Lung (tissue), 13 donors: ENCODE data around the gene LRRC25. TPM values are rescaled to one million over a fixed set of nuclear protein-coding genes. Genes with fewer than 3 reads are reported as not detected.

Experiments used
- ATAC-seq: fragments of 200-7000 bp; cut with Tn5 transposase; one replicate; pipeline ENCODE4 v1.9.1; 2020; ENCODE audit warnings: moderate number of reproducible peaks; ENCODE audit not compliant: insufficient read depth, low FRiP score
- DNase-seq, 3 donors: peaks; one replicate each; pipeline ENCODE4 v3.0.0-alpha.2; 2013 to 2017
- H3K27ac ChIP-seq, 2 donors: one replicate each; pipeline ENCODE4 v1.5.1; 2013; ENCODE audit warnings: mild to moderate bottlenecking in 2 of 2, moderate library complexity in 2 of 2, control low read depth in 1 of 2, inconsistent platforms in 1 of 2, low read depth in 1 of 2, low read length in 1 of 2
- H3K27me3 ChIP-seq, 3 donors: one replicate each; pipeline ENCODE4 v1.5.1; 2013; ENCODE audit warnings: low read length in 2 of 3; ENCODE audit not compliant: control insufficient read depth in 3 of 3, insufficient read depth in 3 of 3
- H3K36me3 ChIP-seq, 4 donors: one replicate each; pipeline ENCODE4 v1.5.1; 2013; ENCODE audit warnings: low read length in 4 of 4, mild to moderate bottlenecking in 1 of 4, moderate library complexity in 1 of 4; ENCODE audit not compliant: control insufficient read depth in 4 of 4, insufficient read depth in 4 of 4
- H3K4me1 ChIP-seq, 5 donors: one replicate each; pipeline ENCODE4 v1.5.1; 2013; ENCODE audit warnings: low read length in 5 of 5, mild to moderate bottlenecking in 2 of 5, moderate library complexity in 1 of 5; ENCODE audit not compliant: control insufficient read depth in 5 of 5, insufficient read depth in 5 of 5
- H3K4me3 ChIP-seq: one replicate; pipeline ENCODE4 v1.5.1; 2013; ENCODE audit warnings: mild to moderate bottlenecking, control low read depth, moderate library complexity
- H3K9ac ChIP-seq, 2 donors: one replicate each; pipeline ENCODE4 v1.5.1; 2013; ENCODE audit warnings: low read length in 2 of 2, control low read depth in 1 of 2; ENCODE audit not compliant: insufficient read depth in 1 of 2
- H3K9me3 ChIP-seq, 4 donors: one replicate each; pipeline ENCODE4 v1.5.1; 2013; ENCODE audit warnings: low read length in 3 of 4, mild to moderate bottlenecking in 1 of 4, moderate library complexity in 1 of 4; ENCODE audit not compliant: control insufficient read depth in 4 of 4, insufficient read depth in 3 of 4
- CTCF ChIP-seq: IDR thresholded peaks from 2 replicates; pipeline ENCODE4 v1.5.1; 2012; ENCODE audit warnings: mild to moderate bottlenecking; ENCODE audit errors: control extremely low read depth, extremely low read depth
- WGBS, 2 donors: extraction: QIAGEN DNeasy Blood & Tissue Kit; methylation state at CpG; one replicate each; pipeline ENCODE4 v1.1.7; 2013; 5-methylcytosine and 5-hydroxymethylcytosine counted together
- polyA plus RNA-seq, 2 donors: library from polyadenylated mRNA; stranded (reverse); fragments of 200-250 nt; gene quantifications; one replicate each; pipeline ENCODE4 v1.2.1, GENCODE V29; 2013
- small RNA-seq: library from RNA; depleted of rRNA; stranded (forward); fragments of <200 nt; gene quantifications from one replicate; pipeline ENCODE3, GENCODE V24; 2014; ENCODE audit warnings: low replicate concordance
- total RNA-seq, 2 donors: library from RNA; depleted of rRNA in 1 of 2; stranded (reverse); fragments of >200 nt in 1 of 2; gene quantifications; one replicate each; pipeline ENCODE4 v1.2.1, GENCODE V29; 2014 to 2021
- donor health status: control.
- donor health status: control.
- donor health status: Bipolar disorder and iron deficiency.
- donor health status: healthy.
- donor health status: DM: yes; HTN: yes; CAD: no.

LRRC25 gene
- total and polyA plus RNA-seq, 4 donors = 8.5 to 119 (median 27.0) TPM

- H3K4me1 ChIP-seq = peaks cover 0 to 22% (median 2%) of the 10 kb centered on the region in 5 donors
- 66 to 84% methylated on average over 8 of the region's 8 CpGs for WGBS, 2 donors
These were observed 55.3 kb downstream of the LRRC25 start for GRCh38 chr19:18342090-18342632.

More at GRCh38 chr19:18342090-18342632, 55.3 kb downstream of the LRRC25 start:
- H3K27me3 ChIP-seq = no peaks in the 10 kb centered on the region
- DNase-seq = no peak
- TF ChIP-seq CTCF = no peak
- H3K9ac ChIP-seq = no peak overlapping the region
- H3K27ac ChIP-seq = no peak overlapping the region
- no peaks in the 10 kb centered on the region for H3K9me3 ChIP-seq
- no peak overlapping the region for H3K4me3 ChIP-seq
- H3K36me3 ChIP-seq = peaks cover 0 to 3% (median 0%) of the 10 kb centered on the region in 4 donors
- ATAC-seq = no peak

Small RNA genes within 50 kb of the gene (small RNA-seq; reads per million reads assigned to genes)
- gene MIR3189 = not detected

Other genes starting within 250 kb of the LRRC25 start
- 10 to 100 TPM; 22.3 to 36.2 TPM for gene PIK3R2, start 244.5 kb downstream of the LRRC25 start, total RNA-seq
- 10 to 100 TPM in 1 of 2 donors, 1 to 10 TPM in 1; 7.0 to 18.4 TPM for gene PIK3R2, start 244.5 kb downstream of the LRRC25 start, polyA plus RNA-seq
- gene IFI30, start 223.8 kb downstream of the LRRC25 start, total RNA-seq = 100 to 1,000 TPM; 205 to 612 TPM
- 1,000 to 10,000 TPM in 1 of 2 donors, 100 to 1,000 TPM in 1; 440 to 1,883 TPM for gene IFI30, start 223.8 kb downstream of the LRRC25 start, polyA plus RNA-seq
- 10 to 100 TPM in 1 of 2 donors, 1 to 10 TPM in 1; 3.2 to 13.7 TPM for gene MPV17L2, start 204.4 kb downstream of the LRRC25 start, total RNA-seq
- gene MPV17L2, start 204.4 kb downstream of the LRRC25 start, polyA plus RNA-seq = 10 to 100 TPM; 22.7 to 28.0 TPM
- gene RAB3A, start 193.6 kb downstream of the LRRC25 start, total RNA-seq = 1 to 10 TPM; 3.1 to 6.7 TPM
- 1 to 10 TPM; 1.1 to 1.5 TPM for gene RAB3A, start 193.6 kb downstream of the LRRC25 start, polyA plus RNA-seq
- gene PDE4C, start 171.2 kb downstream of the LRRC25 start, total RNA-seq = 10 to 100 TPM in 1 of 2 donors, 1 to 10 TPM in 1; 3.6 to 32.4 TPM
- 1 to 10 TPM in 1 of 2 donors, under 1 TPM in 1; 0.32 to 4.8 TPM for gene PDE4C, start 171.2 kb downstream of the LRRC25 start, polyA plus RNA-seq
- 1 to 10 TPM; 1.3 to 5.5 TPM for gene IQCN, start 123.2 kb downstream of the LRRC25 start, total RNA-seq
- gene IQCN, start 123.2 kb downstream of the LRRC25 start, polyA plus RNA-seq = 1 to 10 TPM in 1 of 2 donors, under 1 TPM in 1; 0.69 to 5.2 TPM
- gene JUND, start 116.0 kb downstream of the LRRC25 start, total RNA-seq = 100 to 1,000 TPM; 209 to 290 TPM
- 100 to 1,000 TPM; 161 to 204 TPM for gene JUND, start 116.0 kb downstream of the LRRC25 start, polyA plus RNA-seq
- gene LSM4, start 74.5 kb downstream of the LRRC25 start, total RNA-seq = 100 to 1,000 TPM in 1 of 2 donors, 10 to 100 TPM in 1; 67.7 to 114 TPM
- gene LSM4, start 74.5 kb downstream of the LRRC25 start, polyA plus RNA-seq = 100 to 1,000 TPM; 114 to 217 TPM
- 10 to 100 TPM; 14.0 to 41.6 TPM for gene PGPEP1, start 57.0 kb downstream of the LRRC25 start, total RNA-seq
- 10 to 100 TPM; 13.0 to 15.9 TPM for gene PGPEP1, start 57.0 kb downstream of the LRRC25 start, polyA plus RNA-seq
- 10 to 100 TPM; 49.7 to 64.0 TPM for gene GDF15, start 11.5 kb downstream of the LRRC25 start, total RNA-seq
- 100 to 1,000 TPM in 1 of 2 donors, 10 to 100 TPM in 1; 45.4 to 119 TPM for gene GDF15, start 11.5 kb downstream of the LRRC25 start, polyA plus RNA-seq
- gene SSBP4, start 21.8 kb upstream of the LRRC25 start, total RNA-seq = 10 to 100 TPM; 31.7 to 95.3 TPM
- gene SSBP4, start 21.8 kb upstream of the LRRC25 start, polyA plus RNA-seq = 10 to 100 TPM; 60.3 to 84.4 TPM
- gene ISYNA1, start 40.5 kb upstream of the LRRC25 start, total RNA-seq = 10 to 100 TPM; 24.9 to 56.7 TPM
- gene ISYNA1, start 40.5 kb upstream of the LRRC25 start, polyA plus RNA-seq = 10 to 100 TPM; 14.7 to 25.1 TPM
- 10 to 100 TPM; 17.5 to 23.8 TPM for gene ELL, start 124.4 kb upstream of the LRRC25 start, total RNA-seq
- 10 to 100 TPM in 1 of 2 donors, 1 to 10 TPM in 1; 9.3 to 26.8 TPM for gene ELL, start 124.4 kb upstream of the LRRC25 start, polyA plus RNA-seq
- gene FKBP8, start 146.0 kb upstream of the LRRC25 start, total RNA-seq = 100 to 1,000 TPM; 168 to 225 TPM
- gene FKBP8, start 146.0 kb upstream of the LRRC25 start, polyA plus RNA-seq = 100 to 1,000 TPM; 235 to 357 TPM
- gene KXD1, start 160.2 kb upstream of the LRRC25 start, total RNA-seq = 10 to 100 TPM; 51.3 to 85.9 TPM
- 100 to 1,000 TPM in 1 of 2 donors, 10 to 100 TPM in 1; 63.7 to 117 TPM for gene KXD1, start 160.2 kb upstream of the LRRC25 start, polyA plus RNA-seq
- 100 to 1,000 TPM; 689 to 926 TPM for gene UBA52, start 174.2 kb upstream of the LRRC25 start, total RNA-seq
- 1,000 to 10,000 TPM; 1,135 to 1,266 TPM for gene UBA52, start 174.2 kb upstream of the LRRC25 start, polyA plus RNA-seq
- 100 to 1,000 TPM in 1 of 2 donors, 10 to 100 TPM in 1; 51.4 to 114 TPM for gene REX1BD, start 191.2 kb upstream of the LRRC25 start, total RNA-seq
- gene REX1BD, start 191.2 kb upstream of the LRRC25 start, polyA plus RNA-seq = 10 to 100 TPM; 73.4 to 92.5 TPM
- gene CRLF1, start 209.2 kb upstream of the LRRC25 start, total RNA-seq = 10 to 100 TPM; 13.3 to 36.9 TPM
- gene CRLF1, start 209.2 kb upstream of the LRRC25 start, polyA plus RNA-seq = 10 to 100 TPM; 12.8 to 48.2 TPM
- gene TMEM59L, start 215.2 kb upstream of the LRRC25 start, total RNA-seq = 1 to 10 TPM; 1.7 to 2.8 TPM
- 1 to 10 TPM in 1 of 2 donors, under 1 TPM in 1; 0.49 to 1.1 TPM for gene TMEM59L, start 215.2 kb upstream of the LRRC25 start, polyA plus RNA-seq
- 10 to 100 TPM; 11.0 to 18.0 TPM for gene KLHL26, start 239.4 kb upstream of the LRRC25 start, total RNA-seq
- 1 to 10 TPM; 4.1 to 5.9 TPM for gene KLHL26, start 239.4 kb upstream of the LRRC25 start, polyA plus RNA-seq